ENCODE data around the gene ZNF385B.

- no peak for TF ChIP-seq HLTF (IDR thresholded peaks at IDR 0.05)
- no peak for TF ChIP-seq JUN (IDR thresholded peaks at IDR 0.05; ENCODE audit: borderline replicate concordance, low read depth, low read length)
- TF ChIP-seq JUN (CRISPR knock-in tag; IDR thresholded peaks at IDR 0.05; ENCODE audit: borderline replicate concordance) = no peak
- TF ChIP-seq CHD4 (IDR thresholded peaks at IDR 0.05; ENCODE audit: insufficient read depth, insufficient replicate concordance, low read depth, low read length, poor library complexity, severe bottlenecking) = no peak
- TF ChIP-seq COPS2 (conservative IDR thresholded peaks at IDR 0.05) = no peak
- no peak for TF ChIP-seq FOXA3 (CRISPR knock-in tag; conservative IDR thresholded peaks at IDR 0.05 in 1 of 2, IDR thresholded peaks at IDR 0.05 in 1 of 2)
- TF ChIP-seq MTA2 (IDR thresholded peaks at IDR 0.05; ENCODE audit: low read depth) = no peak
- TF ChIP-seq EZH2 (IDR thresholded peaks at IDR 0.05; ENCODE audit: borderline replicate concordance, low read depth, low read length) = no peak
- TF ChIP-seq ZNF143 (CRISPR knock-in tag; IDR thresholded peaks at IDR 0.05) = no peak
Observed at GRCh38 chr2:179455824-179456223, 405.6 kb downstream of the ZNF385B start.
